Spleen (tissue), 7 donors: ENCODE results near the gene RAMP3.

Experiments used
- POLR2A ChIP-seq, 3 donors: fragments of 450-650 bp; IDR thresholded peaks; one replicate each; pipeline ENCODE4 v1.5.1; 2017; ENCODE audit warnings: antibody characterized with exemption in 3 of 3, mild to moderate bottlenecking in 1 of 3
- POLR2AphosphoS5 ChIP-seq, 3 donors: sonication (generic); formaldehyde crosslinking; IDR thresholded peaks; one replicate each; pipeline ENCODE4 v1.5.1; 2017; ENCODE audit warnings: antibody characterized with exemption in 3 of 3
- TF ChIP-seq, protein P1 (sequence below), 11 experiments: fragments of 200-600 bp in 7 of 11; fragments of 450-650 bp in 4 of 11; sonication (generic) in 4 of 11; IDR thresholded peaks in 8 of 11; conservative IDR thresholded peaks in 3 of 11; 1 replicate in 7 of 11; 2 replicates in 4 of 11; pipeline versions ENCODE4 v1.4.0 to v1.8.0; 2016 to 2021; ENCODE audit warnings: antibody characterized with exemption in 11 of 11, inconsistent platforms in 4 of 11, mild to moderate bottlenecking in 1 of 11
- donor health status: DM: no; HTN: no; CAD: no; lungs with moderate emphysema.
- donor health status: DM: no; HTN: no; CAD: no.
- donor health status: DM: no; HTN: no; CAD: no.

DNA sequence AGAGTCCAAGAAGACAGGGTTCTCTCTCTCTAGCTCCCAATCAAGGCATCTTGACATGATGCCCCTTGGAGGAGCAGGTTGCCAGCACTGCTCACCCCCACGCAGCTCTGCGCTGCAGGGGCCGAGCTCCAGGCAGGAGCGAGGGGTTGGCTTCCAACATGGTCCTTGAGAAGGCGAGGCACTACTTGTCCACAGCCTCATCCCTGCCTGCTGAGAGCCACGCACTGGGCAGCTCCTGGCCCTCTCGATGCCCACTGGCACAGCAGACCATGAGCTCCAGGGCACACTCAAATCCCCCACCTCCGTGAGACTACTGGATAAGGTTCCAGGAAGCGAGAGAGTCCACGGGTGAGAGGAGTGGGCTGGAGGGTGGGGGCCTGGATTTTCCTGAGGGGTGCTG, 31.1 kb downstream of the RAMP3 start:
- TF ChIP-seq POLR2A (IDR thresholded peaks at IDR 0.05) = no peak
- TF ChIP-seq, protein P1, sequence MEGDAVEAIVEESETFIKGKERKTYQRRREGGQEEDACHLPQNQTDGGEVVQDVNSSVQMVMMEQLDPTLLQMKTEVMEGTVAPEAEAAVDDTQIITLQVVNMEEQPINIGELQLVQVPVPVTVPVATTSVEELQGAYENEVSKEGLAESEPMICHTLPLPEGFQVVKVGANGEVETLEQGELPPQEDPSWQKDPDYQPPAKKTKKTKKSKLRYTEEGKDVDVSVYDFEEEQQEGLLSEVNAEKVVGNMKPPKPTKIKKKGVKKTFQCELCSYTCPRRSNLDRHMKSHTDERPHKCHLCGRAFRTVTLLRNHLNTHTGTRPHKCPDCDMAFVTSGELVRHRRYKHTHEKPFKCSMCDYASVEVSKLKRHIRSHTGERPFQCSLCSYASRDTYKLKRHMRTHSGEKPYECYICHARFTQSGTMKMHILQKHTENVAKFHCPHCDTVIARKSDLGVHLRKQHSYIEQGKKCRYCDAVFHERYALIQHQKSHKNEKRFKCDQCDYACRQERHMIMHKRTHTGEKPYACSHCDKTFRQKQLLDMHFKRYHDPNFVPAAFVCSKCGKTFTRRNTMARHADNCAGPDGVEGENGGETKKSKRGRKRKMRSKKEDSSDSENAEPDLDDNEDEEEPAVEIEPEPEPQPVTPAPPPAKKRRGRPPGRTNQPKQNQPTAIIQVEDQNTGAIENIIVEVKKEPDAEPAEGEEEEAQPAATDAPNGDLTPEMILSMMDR (IDR thresholded peaks at IDR 0.05 in 8 of 11, conservative IDR thresholded peaks at IDR 0.05 in 3 of 11) = no peak
- no peak for TF ChIP-seq POLR2AphosphoS5 (IDR thresholded peaks at IDR 0.05)
